NCI-H524 (cell line): ENCODE data around the gene NUP50.
"Not testable (repeated sequence)": the region's sequence is repeated elsewhere in the genome, so short reads cannot be mapped to it uniquely, and the experiment has no call there.

Experiments
- DNase-seq, 2 experiments: peaks; one replicate each; lab custom pipeline; 2025; lab: John Stamatoyannopoulos, UW

The NUP50 gene

GRCh38 chr22:45159652-45160462 lies 3.9 kb upstream of the NUP50 start:
- DNase-seq: peak in 1 of 2 experiments; percentile 40

DNA sequence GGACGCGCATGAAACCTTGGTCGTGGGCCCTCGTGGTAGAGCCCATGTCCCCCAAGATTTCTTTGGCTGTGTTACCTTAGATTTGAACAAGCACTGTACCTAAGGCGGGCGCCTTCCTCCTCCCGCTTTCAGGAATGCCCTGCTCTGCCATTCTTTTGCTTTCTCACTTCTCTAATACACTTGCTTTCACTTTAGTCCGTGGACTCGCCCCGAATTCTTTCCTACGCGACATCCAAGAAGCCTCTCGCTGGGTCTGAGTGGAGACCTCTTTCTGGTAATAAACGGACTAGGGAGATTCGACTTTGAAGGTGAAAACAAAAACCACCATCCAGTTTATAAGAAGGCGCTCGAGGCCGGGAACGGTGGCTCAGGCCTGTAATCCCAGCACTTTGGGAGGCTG lies 1.2 kb upstream of the NUP50 start:
- no peak for DNase-seq

DNA sequence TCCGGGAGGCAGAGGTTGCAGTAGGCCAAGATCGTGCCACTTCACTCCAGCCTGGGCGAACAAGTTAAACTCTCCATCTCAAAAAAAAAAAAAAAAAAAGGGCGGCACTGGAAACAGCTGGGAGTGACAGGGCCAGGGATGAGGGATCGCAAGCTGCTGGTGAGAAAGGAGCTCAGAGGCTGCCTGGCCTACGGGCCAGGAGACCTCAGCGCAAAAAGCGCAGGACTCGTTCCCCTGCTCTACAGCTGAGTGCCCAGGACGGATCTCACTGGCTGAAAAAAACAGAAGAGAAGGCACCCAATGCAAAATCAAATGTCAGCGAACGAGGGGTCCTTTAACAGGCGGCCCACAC lies 650 bp upstream of the NUP50 start:
- peak in 1 of 2 experiments; percentile 28 for DNase-seq

DNA sequence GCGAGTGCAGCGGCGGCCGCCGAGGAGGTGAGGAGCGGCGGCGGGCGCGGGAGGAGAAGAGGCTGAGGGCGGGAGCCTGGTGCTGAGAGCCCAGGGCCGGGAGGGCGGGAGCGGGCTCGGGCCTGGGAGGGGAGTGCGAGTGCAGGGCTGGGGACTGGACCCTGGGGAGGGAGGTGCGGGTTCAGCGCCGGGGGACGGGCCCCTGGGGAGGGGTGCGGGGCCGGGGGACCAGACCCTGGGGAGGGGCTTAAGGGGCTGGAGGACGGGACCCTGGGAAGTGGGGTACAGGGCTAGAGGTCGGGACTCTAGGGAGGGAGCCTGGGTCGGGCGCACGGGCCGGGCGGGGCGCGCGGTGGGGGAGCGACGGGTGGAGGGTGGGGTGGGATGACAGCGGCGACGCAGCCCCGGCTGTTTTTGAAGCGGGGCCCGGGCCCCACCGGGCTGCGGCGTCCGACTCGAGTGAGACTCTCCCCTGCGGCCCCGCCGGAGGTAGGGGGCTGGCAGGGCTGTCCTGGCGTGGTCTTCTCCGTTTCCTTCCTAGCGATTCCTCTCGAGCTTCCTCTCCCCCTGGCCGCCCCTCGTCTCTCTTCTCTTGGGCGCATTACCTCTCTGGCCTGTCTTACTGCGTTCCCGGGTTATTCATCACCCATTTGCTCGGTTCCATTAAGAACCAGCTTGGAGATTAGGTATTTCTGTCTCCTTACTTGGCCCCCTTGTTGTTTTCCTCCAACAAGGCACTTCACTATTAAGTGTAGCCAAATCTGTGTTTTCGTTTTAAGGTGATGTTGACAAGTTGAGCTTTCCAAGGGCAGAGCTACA lies 754 bp downstream of the NUP50 start:
- DNase-seq: peak in 1 of 2 experiments; percentile 26

DNA sequence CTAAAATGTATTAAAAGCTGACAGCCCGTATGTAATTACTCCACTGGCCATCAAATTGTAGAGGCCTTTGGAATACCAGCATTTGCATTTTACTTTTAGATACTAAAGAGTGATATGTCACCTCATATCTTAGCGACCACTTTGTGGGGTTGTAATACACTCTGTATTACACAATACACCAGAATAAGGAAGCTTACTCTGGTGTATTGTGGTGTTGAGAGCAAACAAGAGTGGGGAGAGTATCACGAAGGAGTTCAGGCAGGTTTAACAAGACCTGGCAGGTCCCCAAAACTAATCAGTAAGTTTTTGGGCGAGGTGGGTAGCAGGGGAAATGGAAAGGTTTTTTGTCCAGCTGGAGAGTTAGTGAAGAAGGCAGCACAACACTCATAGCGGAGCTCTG lies 3.2 kb downstream of the NUP50 start:
- DNase-seq: no peak

- DNase-seq: no peak
Measured at GRCh38 chr22:45169591-45170466, 6.1 kb downstream of the NUP50 start.

DNA sequence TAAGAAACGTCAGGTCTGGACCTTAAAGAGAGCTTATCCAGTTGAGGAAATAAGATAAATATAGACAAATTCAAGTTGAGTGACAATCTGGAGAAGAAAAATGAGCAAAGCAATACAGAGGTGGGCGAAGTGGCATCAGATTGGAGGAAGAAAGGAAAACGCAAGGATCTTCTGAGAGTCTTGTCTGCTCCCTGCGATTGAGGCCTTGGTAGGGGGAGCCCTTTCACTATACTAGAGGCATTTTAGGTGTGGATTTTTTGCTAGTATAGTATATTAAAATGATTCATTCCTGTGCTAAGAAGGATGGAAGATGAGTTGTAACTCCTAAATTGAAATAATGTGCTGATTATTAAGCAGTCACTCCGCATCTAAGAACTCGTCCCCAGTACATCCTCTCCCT lies 8.1 kb downstream of the NUP50 start:
- no peak for DNase-seq

DNA sequence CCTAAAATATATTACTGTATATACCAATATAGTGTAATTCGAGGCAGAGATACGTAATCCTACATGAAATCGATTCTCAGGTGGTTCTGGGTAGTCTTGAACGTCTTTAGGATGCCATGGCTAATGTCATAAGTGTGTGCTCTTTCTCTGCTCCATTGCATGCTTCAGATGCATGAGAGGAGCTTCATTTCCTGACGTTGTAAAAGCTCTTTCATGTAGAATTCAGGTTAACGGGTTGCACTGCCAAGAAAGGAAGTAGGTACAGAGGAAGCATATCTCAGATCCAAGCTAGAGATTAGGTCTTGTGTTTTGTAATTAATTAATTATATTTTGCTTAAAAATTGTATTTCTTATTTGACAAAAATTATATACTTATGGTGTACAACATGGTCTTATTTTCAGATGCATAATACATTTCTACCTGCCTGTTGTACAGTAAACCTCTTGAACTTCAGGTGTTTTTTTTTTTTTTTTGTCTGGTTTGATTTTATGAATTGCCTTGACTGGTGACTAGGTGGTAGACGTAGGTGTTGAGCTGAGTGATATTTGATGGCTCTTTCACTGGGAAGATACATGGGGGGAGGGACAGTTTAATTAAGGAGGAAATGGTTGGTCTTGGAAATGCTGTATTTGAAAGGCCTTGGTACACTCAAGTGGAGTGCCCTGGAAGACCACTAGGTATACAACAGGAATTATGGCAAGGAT lies 9.3 kb downstream of the NUP50 start:
- no peak for DNase-seq

GRCh38 chr22:45179276-45180049 lies 15.7 kb downstream of the NUP50 start:
- no peak for DNase-seq

DNA sequence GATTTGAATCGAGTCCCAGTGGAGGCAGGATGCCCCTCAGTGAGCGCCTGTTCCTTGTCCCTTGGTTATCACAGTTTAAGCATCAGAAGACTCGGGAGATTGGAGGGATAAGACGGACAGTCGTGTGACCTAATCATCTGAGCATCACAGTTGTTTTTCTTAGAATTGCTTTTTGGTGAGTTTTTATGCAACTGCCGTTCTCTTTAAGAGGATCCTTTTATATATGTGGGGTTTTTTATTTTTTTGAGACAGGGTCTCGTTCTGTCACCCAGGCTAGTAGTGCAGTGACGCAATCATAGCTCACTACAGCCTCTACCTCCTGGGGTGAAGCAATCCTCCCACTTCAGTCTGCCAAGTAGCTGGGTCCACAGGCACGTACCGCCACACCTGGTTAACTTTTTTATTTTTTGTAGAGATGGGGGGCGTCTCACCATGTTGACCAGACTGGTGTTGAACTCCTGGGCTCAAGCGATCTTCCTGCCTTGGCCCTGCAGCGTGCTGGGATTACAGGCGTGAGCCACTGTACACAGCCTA lies 16.5 kb downstream of the NUP50 start:
- no peak for DNase-seq

DNA sequence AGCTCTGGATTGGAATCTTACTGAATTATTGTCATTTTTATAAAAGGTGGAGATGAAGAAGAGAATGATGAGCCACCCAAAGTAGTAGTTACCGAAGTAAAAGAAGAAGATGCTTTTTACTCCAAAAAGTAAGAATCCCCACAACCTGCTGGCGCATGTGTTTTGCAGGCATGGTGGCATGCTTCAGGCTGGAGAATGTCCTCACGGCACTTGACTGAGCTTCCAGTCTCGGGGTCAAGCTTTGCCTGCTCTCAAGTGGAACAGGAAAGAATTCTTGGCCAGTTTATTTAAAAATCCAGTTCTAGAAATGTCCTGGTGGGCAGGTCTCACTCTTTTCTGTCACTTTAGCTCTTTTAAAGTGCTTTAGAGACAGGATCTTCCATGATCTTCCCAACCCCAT lies 17.5 kb downstream of the NUP50 start:
- DNase-seq: no peak

DNA sequence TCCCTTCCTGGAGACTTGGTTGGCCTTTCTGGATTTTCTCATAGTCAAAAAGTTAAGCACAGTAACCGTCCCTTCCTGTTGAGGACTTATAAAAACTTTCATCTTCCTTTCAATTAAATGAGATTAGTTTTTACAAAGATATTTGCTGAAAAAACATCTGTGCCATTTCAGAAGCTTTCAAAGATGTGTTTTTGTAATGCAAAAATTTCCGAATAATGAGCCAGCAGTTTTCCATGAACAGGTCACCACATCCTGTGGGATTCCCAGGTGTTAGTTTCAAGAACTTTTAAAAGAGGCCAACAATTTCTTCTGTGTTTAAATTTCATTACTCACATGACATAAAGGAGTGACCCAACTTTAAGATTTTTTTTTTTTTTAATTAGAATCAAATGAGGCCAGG lies 18.0 kb downstream of the NUP50 start:
- no peak for DNase-seq

DNA sequence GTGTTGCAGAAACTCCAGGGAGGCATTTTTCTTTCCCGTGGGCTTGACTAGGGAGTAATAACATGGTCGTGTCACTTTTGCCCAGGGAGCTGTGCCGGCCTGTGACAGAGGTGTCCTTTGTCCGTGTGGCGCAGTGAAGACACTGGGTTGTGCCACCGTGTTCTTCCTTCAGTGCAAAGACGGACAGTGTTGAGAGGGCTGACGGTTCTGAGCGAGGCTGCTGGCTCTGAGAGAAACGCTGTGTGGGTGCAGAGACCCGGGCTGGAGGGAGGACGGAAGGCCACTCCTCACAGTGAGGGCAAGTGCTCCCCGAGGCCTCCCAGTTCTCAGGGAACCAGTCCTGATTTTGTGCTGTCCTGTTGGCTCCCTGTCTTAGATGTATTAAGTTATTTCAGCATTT lies 20.2 kb downstream of the NUP50 start:
- no peak for DNase-seq

- no peak for DNase-seq
Measured at GRCh38 chr22:45185718-45186514, 22.2 kb downstream of the NUP50 start.

DNA sequence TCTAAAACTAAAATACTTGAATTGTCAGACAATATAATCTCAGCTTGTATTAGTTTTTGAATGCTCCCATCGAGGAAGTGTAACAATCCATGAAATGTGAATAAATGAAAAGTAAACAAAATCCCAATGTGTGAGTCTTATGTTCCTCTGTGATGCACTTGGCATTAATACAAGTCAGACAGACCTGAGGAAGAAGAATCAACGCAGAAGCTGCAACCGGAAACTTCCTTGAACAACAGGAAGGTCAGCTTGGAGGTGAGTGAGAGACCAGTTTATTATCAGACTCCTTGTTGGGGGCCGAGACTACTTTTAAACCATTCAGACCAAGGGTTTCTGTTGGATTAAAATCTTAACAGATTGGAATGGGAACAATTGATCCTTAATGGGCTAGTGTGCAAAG lies 24.2 kb downstream of the NUP50 start:
- DNase-seq: no peak

DNA sequence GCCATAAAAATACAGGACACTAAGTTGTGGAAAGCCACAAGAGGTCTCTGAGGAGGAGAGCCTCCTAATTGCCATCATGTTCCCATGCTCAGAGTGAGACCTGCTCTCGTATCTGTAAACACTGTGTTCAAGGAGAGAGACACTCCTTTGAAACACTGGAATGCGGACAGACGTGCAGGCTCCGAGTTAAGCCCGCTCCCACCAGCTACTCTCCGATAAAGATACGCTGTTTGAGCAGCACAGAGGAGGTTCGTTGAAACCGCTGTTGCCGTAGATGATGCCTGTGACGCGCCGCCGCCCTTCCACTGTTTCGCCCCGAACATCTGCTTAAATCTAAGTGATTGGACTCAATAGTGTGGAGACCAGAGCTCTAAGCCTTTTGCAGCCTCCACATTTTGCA lies 25.1 kb downstream of the NUP50 start:
- no peak for DNase-seq

GRCh38 chr22:45190202-45190872 lies 26.6 kb downstream of the NUP50 start:
- DNase-seq: no peak

- not testable (repeated sequence) for DNase-seq
Measured at GRCh38 chr22:45191746-45192145, 28.0 kb downstream of the NUP50 start.

DNA sequence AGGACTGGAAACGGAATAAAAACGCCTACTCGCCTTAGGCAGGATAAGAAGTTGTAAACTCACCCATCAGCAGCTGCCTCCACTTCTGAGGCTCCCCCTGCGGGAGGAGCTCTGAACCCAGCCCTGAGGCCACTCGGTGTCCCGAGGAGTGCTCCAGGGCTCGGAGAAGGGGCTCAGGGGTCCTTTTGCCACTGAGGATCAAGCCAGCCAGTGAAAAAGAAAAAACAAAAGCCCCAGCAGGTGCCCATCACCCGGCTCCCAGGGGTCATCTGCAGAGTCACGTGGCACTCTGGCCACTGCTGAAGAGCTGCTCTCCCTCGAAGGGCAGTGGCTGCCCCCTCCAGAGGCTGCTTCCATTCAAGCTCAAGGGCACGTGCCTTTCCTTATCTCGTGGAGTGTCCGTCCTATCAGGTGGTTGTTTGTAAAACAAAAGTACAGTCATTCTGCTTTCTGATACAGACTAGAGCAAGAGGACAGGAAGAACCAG lies 29.0 kb downstream of the NUP50 start:
- DNase-seq: no peak
